AG04449 (cell line): ENCODE results near the gene CPVL.

Experiments
- CTCF ChIA-PET: fragments of 350-600 bp; formaldehyde crosslinking; extraction: SDS; loops from one replicate; lab custom pipeline; 2021; ENCODE audit warnings: antibody characterized with exemption; lab: Yijun Ruan, JAX
- POLR2A ChIA-PET: fragments of 400-600, 350-600 bp; formaldehyde crosslinking; extraction: SDS; loops from one replicate; lab custom pipeline; 2020; ENCODE audit warnings: antibody characterized with exemption, inconsistent platforms; lab: Yijun Ruan, JAX
- DNase-seq: peaks from one replicate; pipeline ENCODE4 v3.0.0-alpha.2; 2010; ENCODE audit warnings: low read depth, low spot score
- H3K4me3 ChIP-seq: 2 replicates; pipeline ENCODE4 v1.5.1; 2011; ENCODE audit warnings: low read depth, mild to moderate bottlenecking, control low read depth, low read length
- CTCF ChIP-seq: IDR thresholded peaks from one replicate; pipeline ENCODE4 v1.5.1; 2011; ENCODE audit warnings: mild to moderate bottlenecking, moderate library complexity, low read length, control low read depth, inconsistent platforms; ENCODE audit not compliant: insufficient read depth; ENCODE audit errors: missing control alignments

The CPVL gene

GRCh38 chr7:29131678-29132077, 14.7 kb downstream of the CPVL start:
- POLR2A ChIA-PET = no interaction called here

GRCh38 chr7:29130096-29130495, 16.2 kb downstream of the CPVL start:
- no peak for DNase-seq
- ChIA-PET POLR2A (no interaction called here), CTCF (interaction anchor here (1.1 to 1.3 kb wide), 2 partner anchors 34 to 204 kb away, joined by 3 read pairs; no protein-coding TSS in a partner anchor)
- no peak overlapping the region for H3K4me3 ChIP-seq
- no peak for TF ChIP-seq CTCF

More at GRCh38 chr7:29131678-29132077, 14.7 kb downstream of the CPVL start:
- no peak overlapping the region for H3K4me3 ChIP-seq
- no peak for DNase-seq
- TF ChIP-seq CTCF = no peak
- CTCF ChIA-PET = interaction anchor here (1.1 kb wide), 1 partner anchor 25 kb away, joined by 5 read pairs; no protein-coding TSS in a partner anchor

- POLR2A ChIA-PET = no interaction called here
- no peak overlapping the region for H3K4me3 ChIP-seq
- CTCF ChIA-PET = interaction anchor here (1.5 kb wide), 1 partner anchor 205 kb away, joined by 4 read pairs; no protein-coding TSS in a partner anchor
- DNase-seq = no peak
- TF ChIP-seq CTCF = no peak
Measured at GRCh38 chr7:29127527-29127926, 18.8 kb downstream of the CPVL start.

GRCh38 chr7:29126804-29127203, 19.5 kb downstream of the CPVL start:
- no peak for DNase-seq
- ChIA-PET CTCF (no interaction called here), POLR2A (no interaction called here)
- no peak for TF ChIP-seq CTCF
- no peak overlapping the region for H3K4me3 ChIP-seq

- POLR2A ChIA-PET = no interaction called here
- DNase-seq = no peak
- no peak overlapping the region for H3K4me3 ChIP-seq
- TF ChIP-seq CTCF = no peak
- CTCF ChIA-PET = interaction anchor here (0.9 to 4.2 kb wide), 7 partner anchors 17 to 284 kb away, joined by 3 to 24 read pairs (median 4); no protein-coding TSS in a partner anchor
Measured at GRCh38 chr7:29123626-29124190, 22.6 kb downstream of the CPVL start.

- no peak for TF ChIP-seq CTCF
- ChIA-PET CTCF (interaction anchor here (0.9 to 4.2 kb wide), 6 partner anchors 16 to 285 kb away, joined by 3 to 24 read pairs (median 4); no protein-coding TSS in a partner anchor), POLR2A (no interaction called here)
- H3K4me3 ChIP-seq = no peak overlapping the region
- DNase-seq = no peak
Measured at GRCh38 chr7:29122759-29123158, 23.6 kb downstream of the CPVL start.
